ENCODE measurements around the gene U2AF1L4.

DNA sequence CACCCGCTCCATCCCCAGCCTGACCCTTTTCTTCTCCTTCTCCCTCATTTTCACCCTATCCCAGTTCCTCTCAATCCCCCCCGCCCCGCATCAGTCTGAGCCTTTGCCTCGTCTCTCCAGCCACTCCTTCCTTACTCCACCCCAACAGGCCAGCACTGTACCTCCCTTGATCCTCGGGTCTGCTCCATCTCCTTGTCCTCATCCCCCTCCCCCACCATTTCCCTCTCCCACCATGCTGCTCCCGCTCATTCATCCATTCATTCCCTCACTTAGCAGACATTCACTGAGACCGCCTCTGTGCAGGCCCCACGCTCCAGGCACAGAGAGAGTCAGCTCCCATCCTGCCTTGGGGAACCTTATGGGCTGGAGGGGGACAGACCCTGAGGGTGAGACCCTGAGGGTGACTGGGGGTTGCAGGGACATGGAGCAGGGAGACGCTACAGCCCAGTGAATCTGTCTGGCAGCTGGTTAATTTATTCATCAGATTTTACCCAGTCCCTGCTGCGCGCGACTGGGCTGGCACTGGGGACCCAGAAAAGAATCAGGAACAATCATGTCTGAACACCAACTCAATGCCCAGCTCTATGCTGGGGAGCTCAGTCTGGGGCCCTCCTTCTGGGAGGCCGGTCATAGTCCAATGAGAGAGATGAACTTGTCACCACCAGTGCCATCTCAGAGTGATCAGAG lies 31.0 kb upstream of the U2AF1L4 start:
- no peak for TF ChIP-seq EZH2phosphoT487 (IDR thresholded peaks at IDR 0.05)
- TF ChIP-seq, protein P1, sequence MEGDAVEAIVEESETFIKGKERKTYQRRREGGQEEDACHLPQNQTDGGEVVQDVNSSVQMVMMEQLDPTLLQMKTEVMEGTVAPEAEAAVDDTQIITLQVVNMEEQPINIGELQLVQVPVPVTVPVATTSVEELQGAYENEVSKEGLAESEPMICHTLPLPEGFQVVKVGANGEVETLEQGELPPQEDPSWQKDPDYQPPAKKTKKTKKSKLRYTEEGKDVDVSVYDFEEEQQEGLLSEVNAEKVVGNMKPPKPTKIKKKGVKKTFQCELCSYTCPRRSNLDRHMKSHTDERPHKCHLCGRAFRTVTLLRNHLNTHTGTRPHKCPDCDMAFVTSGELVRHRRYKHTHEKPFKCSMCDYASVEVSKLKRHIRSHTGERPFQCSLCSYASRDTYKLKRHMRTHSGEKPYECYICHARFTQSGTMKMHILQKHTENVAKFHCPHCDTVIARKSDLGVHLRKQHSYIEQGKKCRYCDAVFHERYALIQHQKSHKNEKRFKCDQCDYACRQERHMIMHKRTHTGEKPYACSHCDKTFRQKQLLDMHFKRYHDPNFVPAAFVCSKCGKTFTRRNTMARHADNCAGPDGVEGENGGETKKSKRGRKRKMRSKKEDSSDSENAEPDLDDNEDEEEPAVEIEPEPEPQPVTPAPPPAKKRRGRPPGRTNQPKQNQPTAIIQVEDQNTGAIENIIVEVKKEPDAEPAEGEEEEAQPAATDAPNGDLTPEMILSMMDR (IDR thresholded peaks at IDR 0.05): no peak
